H1 (cell line): ENCODE results near the gene PKM. TPM values are rescaled to one million over a fixed set of nuclear protein-coding genes. Genes with fewer than 3 reads are reported as not detected.

Source experiments
- polyA plus RNA-seq, 7 experiments: library from polyadenylated mRNA; depleted of rRNA in 3 of 7; stranded (reverse) in 5 of 7; unstranded in 2 of 7; fragments of >200 nt in 5 of 7; fragments of 200-250 nt in 2 of 7; gene quantifications; 1 replicate in 5 of 7; 2 replicates in 1 of 7; 4 replicates in 1 of 7; pipeline versions ENCODE4 v1.2.1 to v1.2.3, GENCODE V29; 2011 to 2013; ENCODE audit warnings: missing spikeins in 2 of 7, mixed read lengths in 2 of 7
- total RNA-seq: library from RNA; stranded (reverse); fragmentation: NEBNext Ultra II Directional; extraction: Animal tissue kit (Norgen Biotek cat#: 25700); gene quantifications from 2 replicates; pipeline ENCODE4 v1.2.1, GENCODE V29; 2021

The PKM gene
- total and polyA plus RNA-seq, 2 of the 8 experiments (the other 6 are each of a cell fraction or from before 2014, with no cell fraction given), result 780 to 856 TPM

Other genes with a start within 250 kb of the PKM start
- gene MYO9A, start 113.0 kb downstream of the PKM start, total RNA-seq, result 26.0 and 29.5 TPM in 2 replicates
- 3.9 and 4.9 TPM in 2 replicates for gene MYO9A, start 113.0 kb downstream of the PKM start, polyA plus RNA-seq (2011; rRNA removed)
- 3.6 and 6.0 TPM in 2 replicates for gene SENP8, start 112.8 kb downstream of the PKM start, total RNA-seq
- gene SENP8, start 112.8 kb downstream of the PKM start, polyA plus RNA-seq (2011; rRNA removed), result 2.2 and 4.1 TPM in 2 replicates
- gene GRAMD2A, start 33.4 kb downstream of the PKM start, total RNA-seq, result 0.36 and 1.5 TPM in 2 replicates
- gene GRAMD2A, start 33.4 kb downstream of the PKM start, polyA plus RNA-seq (2011; rRNA removed), result 0.57 and 0.66 TPM in 2 replicates
- gene PARP6, start 41.4 kb upstream of the PKM start, total RNA-seq, result 33.0 and 39.8 TPM in 2 replicates
- 44.8 and 45.3 TPM in 2 replicates for gene PARP6, start 41.4 kb upstream of the PKM start, polyA plus RNA-seq (2011; rRNA removed)
- gene CELF6, start 89.0 kb upstream of the PKM start, total RNA-seq, result 0.19 TPM in 1 of 2 replicates, not detected in the other
- 0.05 and 0.09 TPM in 2 replicates for gene CELF6, start 89.0 kb upstream of the PKM start, polyA plus RNA-seq (2011; rRNA removed)
- gene HEXA, start 144.8 kb upstream of the PKM start, total RNA-seq, result 47.4 and 52.5 TPM in 2 replicates
- gene HEXA, start 144.8 kb upstream of the PKM start, polyA plus RNA-seq (2011; rRNA removed), result 67.8 and 73.7 TPM in 2 replicates
- gene TMEM202, start 167.1 kb upstream of the PKM start, total RNA-seq, result not detected in 2 replicates
- gene TMEM202, start 167.1 kb upstream of the PKM start, polyA plus RNA-seq (2011; rRNA removed), result not detected in 2 replicates
- gene ARIH1, start 243.1 kb upstream of the PKM start, total RNA-seq, result 169 and 179 TPM in 2 replicates
- 15.6 and 32.7 TPM in 2 replicates for gene ARIH1, start 243.1 kb upstream of the PKM start, polyA plus RNA-seq (2011; rRNA removed)